IMR-90 (cell line): ENCODE data around the gene MT1A. TPM values are rescaled to one million over a fixed set of nuclear protein-coding genes. Genes with fewer than 3 reads are reported as not detected.

ENCODE experiments used
- ATAC-seq: fragments of 200-7000 bp; cut with Tn5 transposase; 2 replicates; pipeline ENCODE4 v1.9.1; 2020; ENCODE audit warnings: low read depth, mild to moderate bottlenecking, moderate library complexity
- BruUV-seq: library from RNA; stranded (reverse); fragments of 400-500 nt; replicated peaks from 2 replicates; lab custom pipeline; 2021; lab: Mats Ljungman, UMichigan
- CTCF ChIA-PET: fragments of 300-600 bp; formaldehyde crosslinking; extraction: SDS; loops from one replicate; lab custom pipeline; 2021; ENCODE audit warnings: antibody characterized with exemption; lab: Yijun Ruan, JAX
- POLR2A ChIA-PET: fragments of 300-600 bp; sonication (Branson Sonifier 250); formaldehyde crosslinking; loops from one replicate; lab custom pipeline; 2022; ENCODE audit warnings: antibody characterized with exemption; ENCODE audit not compliant: unreplicated experiment; lab: Charles Lee
- DNase-seq: peaks from one replicate; pipeline ENCODE4 v3.0.0; 2013
- H2AFZ ChIP-seq: replicated peaks from 2 replicates; pipeline ENCODE3; 2013; ENCODE audit warnings: low read length, mild to moderate bottlenecking; ENCODE audit not compliant: poor library complexity
- H2AK5ac ChIP-seq: 2 replicates; pipeline ENCODE4 v1.6.1; 2013; ENCODE audit warnings: low read depth, low read length, inconsistent platforms
- H2AK9ac ChIP-seq: replicated peaks from 2 replicates; pipeline ENCODE3; 2013; ENCODE audit warnings: mild to moderate bottlenecking, low read depth, low read length, moderate library complexity; ENCODE audit not compliant: poor library complexity
- H2BK120ac ChIP-seq: 2 replicates; pipeline ENCODE4 v1.6.1; 2013; ENCODE audit warnings: low read depth, low read length, inconsistent platforms
- H2BK15ac ChIP-seq: 3 replicates; pipeline ENCODE4 v1.6.1; 2013; ENCODE audit warnings: low read depth, low read length, inconsistent platforms
- H2BK20ac ChIP-seq: 2 replicates; pipeline ENCODE4 v1.6.1; 2013; ENCODE audit warnings: low read depth, mild to moderate bottlenecking, inconsistent platforms, low read length, moderate library complexity
- H2BK5ac ChIP-seq: 2 replicates; pipeline ENCODE4 v1.6.1; 2013; ENCODE audit warnings: mild to moderate bottlenecking, low read depth, low read length, inconsistent platforms; ENCODE audit not compliant: poor library complexity, severe bottlenecking
- H3K14ac ChIP-seq: replicated peaks from 2 replicates; pipeline ENCODE4 v1.6.1; 2013; ENCODE audit warnings: low read depth, low read length, inconsistent platforms
- H3K18ac ChIP-seq: 2 replicates; pipeline ENCODE4 v1.6.1; 2013; ENCODE audit warnings: low read depth, low read length, control low read depth
- H3K23ac ChIP-seq: 2 replicates; pipeline ENCODE4 v1.6.1; 2013; ENCODE audit warnings: low read depth, low read length, inconsistent platforms
- H3K27ac ChIP-seq: 2 replicates; pipeline ENCODE4 v1.5.1; 2013; ENCODE audit warnings: mild to moderate bottlenecking, control low read depth, low read length; ENCODE audit not compliant: insufficient read depth
- H3K27me3 ChIP-seq: 2 replicates; pipeline ENCODE4 v1.6.1; 2013; ENCODE audit warnings: low read length; ENCODE audit not compliant: control insufficient read depth, insufficient read depth
- H3K36me3 ChIP-seq: 2 replicates; pipeline ENCODE4 v1.6.1; 2013; ENCODE audit warnings: low read length, mixed read lengths; ENCODE audit not compliant: control insufficient read depth, insufficient read depth
- H3K4ac ChIP-seq: 2 replicates; pipeline ENCODE4 v1.6.1; 2013; ENCODE audit warnings: low read depth, low read length, inconsistent platforms
- H3K4me1 ChIP-seq: 2 replicates; pipeline ENCODE4 v1.6.1; 2013; ENCODE audit warnings: low read length, mixed read lengths; ENCODE audit not compliant: control insufficient read depth, insufficient read depth
- H3K4me2 ChIP-seq: 2 replicates; pipeline ENCODE4 v1.6.1; 2013; ENCODE audit warnings: low read depth, mild to moderate bottlenecking, control low read depth, low read length, moderate library complexity
- H3K4me3 ChIP-seq: 2 replicates; pipeline ENCODE4 v1.5.1; 2013; ENCODE audit warnings: low read depth, mild to moderate bottlenecking, control low read depth, low read length, moderate library complexity; ENCODE audit not compliant: insufficient read depth
- H3K56ac ChIP-seq: 2 replicates; pipeline ENCODE4 v1.6.1; 2013; ENCODE audit warnings: low read length, inconsistent platforms; ENCODE audit not compliant: insufficient read depth; ENCODE audit errors: extremely low read depth
- H3K79me1 ChIP-seq, 2 experiments: 2 replicates each; pipeline ENCODE4 v1.6.1; 2013; ENCODE audit warnings: low read length in 2 of 2, inconsistent platforms in 1 of 2, low read depth in 1 of 2
- H3K9ac ChIP-seq: 2 replicates; pipeline ENCODE4 v1.6.1; 2013; ENCODE audit warnings: low read depth, low read length, control low read depth
- H3K9me1 ChIP-seq: 2 replicates; pipeline ENCODE4 v1.6.1; 2013; ENCODE audit warnings: low read length, inconsistent platforms; ENCODE audit not compliant: insufficient read depth
- H3K9me3 ChIP-seq: 2 replicates; pipeline ENCODE4 v1.6.1; 2013; ENCODE audit warnings: low read length; ENCODE audit not compliant: control insufficient read depth, insufficient read depth
- H4K20me1 ChIP-seq: 2 replicates; pipeline ENCODE4 v1.6.1; 2013; ENCODE audit warnings: low read length, inconsistent platforms; ENCODE audit not compliant: insufficient read depth
- H4K5ac ChIP-seq: 2 replicates; pipeline ENCODE4 v1.6.1; 2013; ENCODE audit warnings: mild to moderate bottlenecking, low read depth, low read length, control low read depth
- H4K8ac ChIP-seq, 2 experiments: 2 replicates each; pipeline ENCODE4 v1.6.1; 2013; ENCODE audit warnings: low read depth in 2 of 2, low read length in 2 of 2, control low read depth in 1 of 2, inconsistent platforms in 1 of 2
- H4K91ac ChIP-seq: 2 replicates; pipeline ENCODE4 v1.6.1; 2013; ENCODE audit warnings: low read depth, low read length, inconsistent platforms; ENCODE audit not compliant: insufficient read depth
- MXI1 ChIP-seq: IDR thresholded peaks from 2 replicates; pipeline ENCODE4 v1.6.1; 2012; ENCODE audit warnings: low read depth, mild to moderate bottlenecking, low read length, moderate library complexity, borderline replicate concordance
- WGBS, 2 experiments: methylation state at CpG; one replicate each; pipeline versions ENCODE4 v1.1.5 to v1.1.7; 2013; ENCODE audit warnings: missing lambda C conversion rate in 2 of 2; ENCODE audit not compliant: insufficient read length in 1 of 2; ENCODE audit errors: extremely low coverage in 2 of 2; 5-methylcytosine and 5-hydroxymethylcytosine counted together
- dilution Hi-C: fragments of 300-500 bp; cut with HindIII; formaldehyde crosslinking; loops from one replicate; pipeline ENCODE4 v1.14.3; 2018; ENCODE audit warnings: low sequenced_read_pairs; ENCODE audit not compliant: unreplicated experiment
- in situ Hi-C: fragments of 300-500 bp; cut with MboI; formaldehyde crosslinking; loops from 3 replicates; pipeline ENCODE4 v1.14.3; 2019; ENCODE audit warnings: low sequenced_read_pairs, inconsistent platforms, mixed read lengths
- intact Hi-C: fragments of 100-400 bp; cut with micrococcal nuclease; formaldehyde crosslinking; loops from 2 replicates; pipeline ENCODE4 v1.10.0; 2022
- polyA plus RNA-seq, 3 experiments: library from polyadenylated mRNA; depleted of rRNA; stranded (reverse); fragments of >200 nt; gene quantifications; 2 replicates each; pipeline ENCODE4 v1.2.3, GENCODE V29; 2012; ENCODE audit warnings: low replicate concordance in 1 of 3
- total RNA-seq: library from RNA; depleted of rRNA; stranded (reverse); fragments of >200 nt; gene quantifications from 2 replicates; pipeline ENCODE4 v1.2.3, GENCODE V29; 2012
- TF ChIP-seq, protein P1 (sequence below): fragments of 150-350 bp; IDR thresholded peaks from 2 replicates; pipeline ENCODE4 v1.6.1; 2017; ENCODE audit warnings: mild to moderate bottlenecking, antibody characterized with exemption, low read length, low read depth
- TF ChIP-seq, protein P2 (sequence below): conservative IDR thresholded peaks from 2 replicates; pipeline ENCODE4 v1.5.1; 2012; ENCODE audit warnings: mild to moderate bottlenecking, low read depth, low read length, improper control_type of control experiment

MT1A gene
- total and polyA plus RNA-seq, 2 of the 4 experiments (the other 2 are of a cell fraction), result 1.6 TPM; not detected in 1

DNA sequence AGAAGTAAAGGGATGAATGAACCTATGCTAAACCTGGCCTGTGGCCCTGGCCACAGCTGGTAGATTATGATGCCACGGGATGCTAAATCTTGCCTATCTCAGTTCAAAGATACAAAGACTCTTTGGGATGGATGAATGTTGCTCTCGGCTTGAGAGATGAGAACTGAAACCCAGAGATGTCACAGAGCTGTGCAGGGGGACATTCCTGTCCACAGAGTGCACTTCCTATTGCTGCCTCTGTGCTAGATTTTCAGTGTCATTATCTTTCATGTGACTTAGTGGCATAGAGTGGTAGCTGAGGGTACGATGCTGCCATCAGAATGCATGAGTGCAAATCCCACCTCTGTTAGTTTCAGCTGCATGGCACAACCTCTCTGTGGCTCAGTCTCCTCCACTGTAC, 8.3 kb upstream of the MT1A start:
- H2AK5ac ChIP-seq, result no peak overlapping the region
- H4K5ac ChIP-seq, result no peak overlapping the region
- no peak overlapping the region for H3K23ac ChIP-seq
- H3K4me3 ChIP-seq, result no peak overlapping the region
- no peak overlapping the region for H3K14ac ChIP-seq
- H3K27ac ChIP-seq, result no peak overlapping the region
- ATAC-seq (no peak), DNase-seq (no peak)
- intact Hi-C loops, result no loop called here
- no peak overlapping the region for H2BK20ac ChIP-seq
- no peak overlapping the region; the same call in 2 of the 3 replicates for H2BK15ac ChIP-seq
- H3K4ac ChIP-seq, result no peak overlapping the region
- no peak overlapping the region for H3K4me2 ChIP-seq
- ChIA-PET POLR2A (interaction anchor here (0.9 kb wide), 1 partner anchor 11 kb away, joined by 3 read pairs; no protein-coding TSS in a partner anchor), CTCF (interaction anchor here (1.3 kb wide), 1 partner anchor 29 kb away, joined by 4 read pairs; no protein-coding TSS in a partner anchor)
- no peaks in the 10 kb centered on the region for H3K9me3 ChIP-seq
- in situ Hi-C loops, result no loop called here
- H4K8ac ChIP-seq, result no peak overlapping the region
- dilution Hi-C loops, result no loop called here
- TF ChIP-seq, protein P1, sequence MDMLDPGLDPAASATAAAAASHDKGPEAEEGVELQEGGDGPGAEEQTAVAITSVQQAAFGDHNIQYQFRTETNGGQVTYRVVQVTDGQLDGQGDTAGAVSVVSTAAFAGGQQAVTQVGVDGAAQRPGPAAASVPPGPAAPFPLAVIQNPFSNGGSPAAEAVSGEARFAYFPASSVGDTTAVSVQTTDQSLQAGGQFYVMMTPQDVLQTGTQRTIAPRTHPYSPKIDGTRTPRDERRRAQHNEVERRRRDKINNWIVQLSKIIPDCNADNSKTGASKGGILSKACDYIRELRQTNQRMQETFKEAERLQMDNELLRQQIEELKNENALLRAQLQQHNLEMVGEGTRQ, result no peak
- TF ChIP-seq, protein P2, sequence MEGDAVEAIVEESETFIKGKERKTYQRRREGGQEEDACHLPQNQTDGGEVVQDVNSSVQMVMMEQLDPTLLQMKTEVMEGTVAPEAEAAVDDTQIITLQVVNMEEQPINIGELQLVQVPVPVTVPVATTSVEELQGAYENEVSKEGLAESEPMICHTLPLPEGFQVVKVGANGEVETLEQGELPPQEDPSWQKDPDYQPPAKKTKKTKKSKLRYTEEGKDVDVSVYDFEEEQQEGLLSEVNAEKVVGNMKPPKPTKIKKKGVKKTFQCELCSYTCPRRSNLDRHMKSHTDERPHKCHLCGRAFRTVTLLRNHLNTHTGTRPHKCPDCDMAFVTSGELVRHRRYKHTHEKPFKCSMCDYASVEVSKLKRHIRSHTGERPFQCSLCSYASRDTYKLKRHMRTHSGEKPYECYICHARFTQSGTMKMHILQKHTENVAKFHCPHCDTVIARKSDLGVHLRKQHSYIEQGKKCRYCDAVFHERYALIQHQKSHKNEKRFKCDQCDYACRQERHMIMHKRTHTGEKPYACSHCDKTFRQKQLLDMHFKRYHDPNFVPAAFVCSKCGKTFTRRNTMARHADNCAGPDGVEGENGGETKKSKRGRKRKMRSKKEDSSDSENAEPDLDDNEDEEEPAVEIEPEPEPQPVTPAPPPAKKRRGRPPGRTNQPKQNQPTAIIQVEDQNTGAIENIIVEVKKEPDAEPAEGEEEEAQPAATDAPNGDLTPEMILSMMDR, result no peak
- TF ChIP-seq MXI1, result no peak
- no peak overlapping the region for H3K9ac ChIP-seq
- no peak overlapping the region for H4K91ac ChIP-seq
- no peak overlapping the region for H3K18ac ChIP-seq
- H4K20me1 ChIP-seq, result no peaks in the 10 kb centered on the region
- no peak overlapping the region for H2BK5ac ChIP-seq
- H2AK9ac ChIP-seq, result no peak overlapping the region
- H3K4me1 ChIP-seq, result peaks cover 13% of the 10 kb centered on the region
- H3K9me1 ChIP-seq, result 0 out of 2 replicates have a peak, but pooled peaks cover under 1% of the 10 kb centered on the region
- no TSS peak for BruUV-seq
- no CpG with 5 or more reads among the region's 3 CpGs for WGBS, 2 experiments
- peaks cover 40% of the 10 kb centered on the region for H3K27me3 ChIP-seq
- H3K36me3 ChIP-seq, result no peaks in the 10 kb centered on the region
- no peak overlapping the region for H2AFZ ChIP-seq
- H3K56ac ChIP-seq, result no peak overlapping the region
- peaks cover 0 to 9% of the 10 kb centered on the region in 2 experiments; a peak in 2 of 4 replicates for H3K79me1 ChIP-seq
- no peak overlapping the region for H2BK120ac ChIP-seq
